DOHH2 (cell line): ENCODE data around the gene SLC9A7.

Experiments
- H3F3A ChIP-seq: fragments of 200-600 bp; sonication (generic), shearing (Covaris generic); 2 replicates; pipeline ENCODE4 v1.6.0; 2016; ENCODE audit warnings: antibody characterized with exemption, mild to moderate bottlenecking; ENCODE audit not compliant: control insufficient read depth, insufficient read depth
- H3K27ac ChIP-seq: fragments of 200-600 bp; sonication (generic); 2 replicates; pipeline ENCODE4 v1.5.1; 2014; ENCODE audit warnings: low read depth, mild to moderate bottlenecking, low read length, moderate library complexity
- H3K27me3 ChIP-seq: fragments of 200-600 bp; sonication (generic); 2 replicates; pipeline ENCODE4 v1.6.1; 2014; ENCODE audit warnings: mild to moderate bottlenecking, low read length, mixed read lengths; ENCODE audit not compliant: control insufficient read depth
- H3K36me3 ChIP-seq: fragments of 200-600 bp; sonication (generic); 2 replicates; pipeline ENCODE4 v1.6.1; 2014; ENCODE audit warnings: mild to moderate bottlenecking, low read length, moderate library complexity, mixed read lengths; ENCODE audit not compliant: control insufficient read depth
- H3K4me1 ChIP-seq: fragments of 200-600 bp; sonication (generic); 2 replicates; pipeline ENCODE4 v1.6.1; 2014; ENCODE audit warnings: mild to moderate bottlenecking, low read length, mixed read lengths; ENCODE audit not compliant: control insufficient read depth
- H3K4me2 ChIP-seq: fragments of 200-600 bp; sonication (generic); 2 replicates; pipeline ENCODE4 v1.6.0; 2014; ENCODE audit warnings: mild to moderate bottlenecking, low read length, moderate library complexity
- H3K4me3 ChIP-seq: fragments of 200-600 bp; sonication (generic); 2 replicates; pipeline ENCODE4 v1.5.1; 2014; ENCODE audit warnings: mild to moderate bottlenecking, low read length, mixed read lengths
- H3K79me2 ChIP-seq: fragments of 200-600 bp; sonication (generic); 2 replicates; pipeline ENCODE4 v1.6.1; 2014; ENCODE audit warnings: mild to moderate bottlenecking, low read length, mixed read lengths; ENCODE audit not compliant: control insufficient read depth
- H3K9me2 ChIP-seq: fragments of 200-600 bp; sonication (generic); replicated peaks from 2 replicates; pipeline ENCODE4 v1.6.1; 2014; ENCODE audit warnings: mild to moderate bottlenecking, low read length, mixed read lengths; ENCODE audit not compliant: control insufficient read depth
- H3K9me3 ChIP-seq: fragments of 200-600 bp; sonication (generic); 2 replicates; pipeline ENCODE4 v1.6.1; 2014; ENCODE audit warnings: antibody characterized with exemption, low read length, mixed read lengths; ENCODE audit not compliant: control insufficient read depth, insufficient read depth
- H4K20me1 ChIP-seq: fragments of 200-600 bp; sonication (generic); 2 replicates; pipeline ENCODE4 v1.6.0; 2014; ENCODE audit warnings: low read depth, mild to moderate bottlenecking, antibody characterized with exemption, low read length, moderate library complexity; ENCODE audit not compliant: control insufficient read depth, insufficient read depth
- CTCF ChIP-seq: fragments of 200-600 bp; sonication (generic); IDR thresholded peaks from one replicate; pipeline ENCODE4 v1.5.1; 2014; ENCODE audit warnings: antibody characterized with exemption, mild to moderate bottlenecking, low read depth, low read length; ENCODE audit not compliant: poor library complexity, severe bottlenecking
- EZH2phosphoT487 ChIP-seq: fragments of 200-600 bp; sonication (generic); IDR thresholded peaks from 2 replicates; pipeline ENCODE4 v1.6.1; 2017; ENCODE audit warnings: borderline replicate concordance, mild to moderate bottlenecking, antibody characterized with exemption, low read length, moderate library complexity, mixed read lengths

SLC9A7 gene

GRCh38 chrX:46597208-46597607, 161.7 kb downstream of the SLC9A7 start:
- H3K9me3 ChIP-seq, result no peaks in the 10 kb centered on the region
- no peaks in the 10 kb centered on the region for H3K36me3 ChIP-seq
- H3K9me2 ChIP-seq, result no peaks in the 10 kb centered on the region
- no peaks in the 10 kb centered on the region for H3K79me2 ChIP-seq
- TF ChIP-seq CTCF (no peak), EZH2phosphoT487 (no peak)
- no peaks in the 10 kb centered on the region for H3K4me1 ChIP-seq
- no peaks in the 10 kb centered on the region for H3K27me3 ChIP-seq
- no peak overlapping the region for H3K4me2 ChIP-seq
- no peak overlapping the region for H3K27ac ChIP-seq
- no peaks in the 10 kb centered on the region for H4K20me1 ChIP-seq
- no peak overlapping the region for H3K4me3 ChIP-seq
- no peaks in the 10 kb centered on the region for H3F3A ChIP-seq

GRCh38 chrX:46595084-46595483, 163.8 kb downstream of the SLC9A7 start:
- Histone ChIP-seq H3K4me1 (no peaks in the 10 kb centered on the region), H3K79me2 (no peaks in the 10 kb centered on the region), H3K27ac (no peak overlapping the region), H3K9me2 (no peaks in the 10 kb centered on the region), H3K4me3 (no peak overlapping the region), H3K36me3 (no peaks in the 10 kb centered on the region), H3F3A (no peaks in the 10 kb centered on the region), H3K4me2 (no peak overlapping the region), H4K20me1 (no peaks in the 10 kb centered on the region), H3K27me3 (no peaks in the 10 kb centered on the region), H3K9me3 (no peaks in the 10 kb centered on the region)
- TF ChIP-seq CTCF, result no peak
- no peak for TF ChIP-seq EZH2phosphoT487

- H3K4me3 ChIP-seq, result no peak overlapping the region
- H3K79me2 ChIP-seq, result no peaks in the 10 kb centered on the region
- no peaks in the 10 kb centered on the region for H3K27me3 ChIP-seq
- no peaks in the 10 kb centered on the region for H3K36me3 ChIP-seq
- H3F3A ChIP-seq, result no peaks in the 10 kb centered on the region
- no peaks in the 10 kb centered on the region for H4K20me1 ChIP-seq
- TF ChIP-seq EZH2phosphoT487, result no peak
- TF ChIP-seq CTCF, result no peak
- no peaks in the 10 kb centered on the region for H3K9me2 ChIP-seq
- peaks cover 17% of the 10 kb centered on the region for H3K4me1 ChIP-seq
- no peak overlapping the region for H3K4me2 ChIP-seq
- no peaks in the 10 kb centered on the region for H3K9me3 ChIP-seq
- no peak overlapping the region for H3K27ac ChIP-seq
These were observed 168.8 kb downstream of the SLC9A7 start for GRCh38 chrX:46589977-46590723.
